ENCODE results near the gene NABP2.

- TF ChIP-seq, protein P1, sequence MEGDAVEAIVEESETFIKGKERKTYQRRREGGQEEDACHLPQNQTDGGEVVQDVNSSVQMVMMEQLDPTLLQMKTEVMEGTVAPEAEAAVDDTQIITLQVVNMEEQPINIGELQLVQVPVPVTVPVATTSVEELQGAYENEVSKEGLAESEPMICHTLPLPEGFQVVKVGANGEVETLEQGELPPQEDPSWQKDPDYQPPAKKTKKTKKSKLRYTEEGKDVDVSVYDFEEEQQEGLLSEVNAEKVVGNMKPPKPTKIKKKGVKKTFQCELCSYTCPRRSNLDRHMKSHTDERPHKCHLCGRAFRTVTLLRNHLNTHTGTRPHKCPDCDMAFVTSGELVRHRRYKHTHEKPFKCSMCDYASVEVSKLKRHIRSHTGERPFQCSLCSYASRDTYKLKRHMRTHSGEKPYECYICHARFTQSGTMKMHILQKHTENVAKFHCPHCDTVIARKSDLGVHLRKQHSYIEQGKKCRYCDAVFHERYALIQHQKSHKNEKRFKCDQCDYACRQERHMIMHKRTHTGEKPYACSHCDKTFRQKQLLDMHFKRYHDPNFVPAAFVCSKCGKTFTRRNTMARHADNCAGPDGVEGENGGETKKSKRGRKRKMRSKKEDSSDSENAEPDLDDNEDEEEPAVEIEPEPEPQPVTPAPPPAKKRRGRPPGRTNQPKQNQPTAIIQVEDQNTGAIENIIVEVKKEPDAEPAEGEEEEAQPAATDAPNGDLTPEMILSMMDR (conservative IDR thresholded peaks at IDR 0.05 in 1 of 2, IDR thresholded peaks at IDR 0.05 in 1 of 2; ENCODE audit: low read depth in 1 of 2, low read length in 2 of 2), result peak; percentile 70 to 87
- no peak for TF ChIP-seq EZH2 (IDR thresholded peaks at IDR 0.05; ENCODE audit: low read length, missing control alignments)
Measured at GRCh38 chr12:56224102-56224701, at the start of gene NABP2.
